HPDE6-E6E7 (cell line): ENCODE data around the gene COX19.
"Not testable (repeated sequence)": the region's sequence is repeated elsewhere in the genome, so short reads cannot be mapped to it uniquely, and the experiment has no call there.

Experiments used
- DNase-seq: peaks from one replicate; pipeline ENCODE4 v3.0.0; 2011; ENCODE audit warnings: missing footprints; ENCODE audit errors: extremely low spot score

COX19 gene

DNA sequence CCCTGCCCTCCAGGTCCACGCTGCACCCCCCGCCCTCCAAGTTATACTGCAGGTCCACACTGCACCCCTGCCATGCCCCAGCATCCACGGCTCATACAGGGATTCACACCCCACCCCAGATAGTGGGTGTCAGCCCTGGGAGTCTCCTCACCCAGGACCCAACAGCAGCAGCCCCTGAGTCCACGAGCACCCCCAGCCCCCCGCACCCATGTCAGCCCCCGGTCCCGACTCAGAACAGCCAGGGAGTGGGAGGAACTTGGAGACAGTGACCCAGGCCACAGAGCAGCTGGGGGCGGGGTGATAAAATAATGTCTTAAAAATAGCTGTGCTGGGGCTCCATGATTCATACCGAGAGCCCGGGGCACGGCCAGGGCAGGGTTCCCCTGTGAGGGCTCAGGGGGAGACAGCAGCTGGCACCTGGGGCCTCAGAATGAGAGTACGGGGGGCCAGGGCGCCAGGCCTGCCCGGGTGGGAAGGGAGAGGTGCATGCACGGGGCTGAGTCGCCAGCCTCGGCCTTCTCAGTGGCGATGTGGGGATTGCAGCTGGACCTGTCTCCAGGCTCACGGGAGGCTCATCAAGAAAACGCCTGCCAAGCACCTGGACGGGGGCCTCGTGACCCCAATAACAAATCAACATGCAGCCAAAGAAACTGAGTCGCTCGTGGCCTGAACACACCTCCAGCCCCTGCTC lies 50.7 kb downstream of the COX19 start:
- DNase-seq, result no peak

DNA sequence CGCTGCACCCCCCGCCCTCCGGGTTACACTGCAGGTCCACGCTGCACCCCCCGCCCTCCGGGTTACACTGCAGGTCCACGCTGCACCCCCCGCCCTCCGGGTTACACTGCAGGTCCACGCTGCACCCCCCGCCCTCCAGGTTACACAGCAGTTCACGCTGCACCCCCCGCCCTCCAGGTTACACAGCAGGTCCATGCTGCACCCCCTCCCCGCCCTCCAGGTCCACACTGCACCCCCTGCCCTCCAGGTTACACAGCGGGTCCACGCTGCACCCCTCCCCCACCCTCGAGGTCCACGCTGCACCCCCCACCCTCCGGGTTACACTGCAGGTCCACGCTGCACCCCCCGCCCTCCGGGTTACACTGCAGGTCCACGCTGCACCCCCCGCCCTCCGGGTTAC lies 51.3 kb downstream of the COX19 start:
- not testable (repeated sequence) for DNase-seq

DNA sequence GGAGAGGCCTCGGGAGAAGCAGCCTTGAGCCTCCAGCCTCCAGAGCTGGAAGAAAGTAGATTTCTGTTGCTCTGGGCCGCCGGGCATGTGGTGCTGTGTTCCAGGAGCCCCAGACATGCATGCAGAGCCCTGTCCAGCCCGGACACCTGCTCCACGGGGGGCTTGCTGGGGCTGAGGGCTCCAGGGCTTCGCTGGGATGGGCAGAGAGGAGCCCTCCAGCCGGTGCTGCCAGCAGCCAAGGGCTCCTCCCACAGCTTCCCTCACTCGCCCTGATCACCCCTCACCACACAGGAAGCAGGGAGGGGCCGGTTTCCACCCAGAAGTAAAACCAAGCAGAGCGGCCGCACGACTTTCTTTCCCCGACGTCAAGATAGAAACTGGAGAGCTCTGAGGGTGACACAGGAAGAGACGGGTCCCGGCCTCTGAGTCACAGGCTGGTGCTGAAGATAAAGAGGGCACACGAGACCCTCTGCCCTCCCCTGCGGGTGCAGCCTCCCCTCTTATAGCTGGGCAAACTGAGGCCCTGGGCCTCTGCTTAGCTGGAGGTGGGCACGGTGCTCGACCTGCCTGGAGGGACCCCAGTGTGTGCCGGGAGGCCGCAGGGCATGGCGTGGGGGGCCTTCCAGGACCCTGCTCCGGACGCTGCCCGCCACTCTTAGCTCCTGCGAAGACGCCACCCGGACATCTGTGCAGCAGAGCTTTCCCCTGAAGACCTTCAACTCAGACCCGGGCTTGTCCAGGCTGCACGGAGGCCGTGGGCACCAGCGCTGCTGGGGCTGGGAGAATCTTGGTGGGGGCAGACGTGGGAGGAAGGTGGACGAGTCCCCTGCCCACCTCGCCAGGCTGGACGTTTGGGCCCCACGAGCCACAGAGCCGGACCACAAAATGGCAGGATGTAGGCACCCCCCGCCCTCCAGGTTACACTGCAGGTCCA lies 52.0 kb downstream of the COX19 start:
- no peak for DNase-seq

GRCh38 chr7:922334-923107 lies 52.8 kb downstream of the COX19 start:
- DNase-seq, result no peak

- DNase-seq, result no peak
Observed at GRCh38 chr7:921581-922333, 53.6 kb downstream of the COX19 start.

GRCh38 chr7:921071-921461 lies 54.3 kb downstream of the COX19 start:
- no peak for DNase-seq

GRCh38 chr7:920351-921070 lies 54.8 kb downstream of the COX19 start:
- no peak for DNase-seq

DNA sequence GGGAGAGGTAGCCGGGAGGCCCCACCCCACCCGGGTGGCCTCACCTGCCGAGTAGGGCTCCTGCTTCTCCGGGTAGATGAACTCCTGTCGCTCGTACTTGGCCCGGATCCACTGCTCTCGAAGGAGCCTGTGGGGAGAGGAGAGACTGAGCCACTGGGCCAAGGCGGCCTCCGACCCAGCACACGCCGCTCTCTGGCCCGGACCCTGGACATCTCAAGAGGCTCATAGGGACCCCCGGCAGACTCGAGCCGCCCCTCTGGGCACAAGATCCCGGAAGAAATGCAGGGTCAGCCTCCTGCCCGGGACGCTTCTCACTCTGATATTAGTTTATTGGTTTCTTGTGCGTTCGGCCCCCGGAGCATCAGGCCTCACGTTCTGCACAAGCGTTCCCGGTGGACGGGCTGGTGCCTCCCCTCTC lies 55.4 kb downstream of the COX19 start:
- no peak for DNase-seq

DNA sequence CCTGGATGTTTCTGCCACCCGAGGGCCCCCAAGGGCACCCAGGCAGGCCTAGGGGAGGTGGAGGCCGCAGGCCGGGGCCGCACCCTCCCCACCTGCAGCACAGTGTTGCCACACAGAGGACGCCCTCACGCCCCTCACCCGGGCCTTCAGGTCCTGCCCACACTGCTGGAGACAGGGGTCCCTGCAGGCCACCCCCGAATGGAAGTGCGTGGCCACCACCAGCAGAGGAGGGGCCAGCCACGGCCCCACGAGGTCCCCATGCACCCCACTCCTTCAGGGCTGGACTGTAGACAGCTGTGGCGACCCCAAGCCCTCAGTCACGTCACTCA lies 56.3 kb downstream of the COX19 start:
- no peak for DNase-seq

- DNase-seq, result no peak
Observed at GRCh38 chr7:918441-919113, 56.8 kb downstream of the COX19 start.

GRCh38 chr7:918118-918425 lies 57.3 kb downstream of the COX19 start:
- no peak for DNase-seq

DNA sequence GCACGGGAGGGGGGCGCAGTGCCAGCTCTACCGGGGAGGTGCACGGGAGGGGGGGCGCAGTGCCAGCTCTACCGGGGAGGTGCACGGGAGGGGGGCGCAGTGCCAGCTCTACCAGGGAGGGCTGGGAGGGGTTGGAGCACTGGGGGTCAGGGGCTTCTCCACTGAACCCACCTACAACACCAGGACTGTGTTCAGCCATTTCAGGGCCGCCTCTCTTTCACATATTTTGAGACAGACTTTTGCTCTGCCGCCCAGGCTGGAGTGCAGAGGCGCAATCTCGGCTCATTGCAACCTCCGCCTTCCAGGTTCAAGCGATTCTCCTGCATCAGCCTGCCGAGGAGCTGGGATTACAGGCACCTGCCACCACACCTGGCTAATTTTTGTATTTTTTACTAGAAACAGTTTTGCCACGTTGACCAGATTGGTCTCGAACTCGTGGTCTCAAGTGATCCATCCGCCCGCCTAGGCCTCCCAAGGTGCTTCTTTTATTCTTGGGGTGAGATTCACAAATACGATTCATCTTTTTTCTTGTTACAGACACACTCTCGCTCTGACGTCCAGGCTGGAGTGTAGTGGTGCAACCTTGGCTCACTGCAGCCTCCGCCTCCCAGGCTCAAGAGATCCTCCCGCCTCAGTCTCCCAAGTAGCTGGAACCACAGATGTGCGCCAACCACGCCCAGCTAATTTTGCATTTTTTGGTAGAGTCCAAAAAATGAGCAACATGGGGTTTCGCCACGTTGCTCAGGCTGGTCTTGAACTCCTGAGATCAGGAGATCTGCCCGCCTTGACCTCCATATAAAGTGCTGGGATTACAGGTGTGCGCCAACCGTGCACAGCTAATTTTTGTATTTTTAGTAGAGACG lies 57.9 kb downstream of the COX19 start:
- DNase-seq, result no peak

GRCh38 chr7:916291-916941 lies 58.9 kb downstream of the COX19 start:
- no peak for DNase-seq
